HepG2 (cell line): ENCODE measurements around the gene PPP1R13L. TPM values are rescaled to one million over a fixed set of nuclear protein-coding genes. Genes with fewer than 3 reads are reported as not detected.

Source experiments
- ATAC-seq: fragments of 200-7000 bp; cut with Tn5 transposase; 3 replicates; pipeline ENCODE4 v1.9.1; 2020; ENCODE audit warnings: mild to moderate bottlenecking, moderate library complexity
- BruUV-seq: library from RNA; stranded (reverse); fragments of 400-500 nt; replicated peaks from 2 replicates; lab custom pipeline; 2021; lab: Mats Ljungman, UMichigan
- CTCF ChIA-PET: fragments of 300-600 bp; formaldehyde crosslinking; extraction: SDS; loops from one replicate; lab custom pipeline; 2021; ENCODE audit warnings: low total read pairs, inconsistent platforms, low intra/inter-chr PET ratio; lab: Yijun Ruan, JAX
- POLR2A ChIA-PET: fragments of 350-600 bp; sonication (Branson Sonifier 250); formaldehyde crosslinking; loops from one replicate; lab custom pipeline; 2020; ENCODE audit warnings: antibody characterized with exemption, inconsistent platforms; lab: Yijun Ruan, JAX
- DNase-seq: peaks from one replicate; pipeline ENCODE4 v3.0.0-alpha.2; 2015; ENCODE audit warnings: low spot score
- FAIRE-seq: peaks from 3 replicates; lab custom pipeline; 2011; peaks lifted over from hg19 to GRCh38; lab: Jason Lieb, UNC
- H2AFZ ChIP-seq: one replicate; pipeline ENCODE4 v1.6.1; 2011; ENCODE audit warnings: low read length, inconsistent platforms
- H3K27ac ChIP-seq: fragments of 300-600 bp; 3 replicates; pipeline ENCODE4 v1.8.0; 2011; ENCODE audit warnings: mixed run types, mild to moderate bottlenecking, mixed read lengths, low read length, inconsistent platforms; ENCODE audit not compliant: insufficient read depth; ENCODE audit errors: extremely low read length
- H3K27me3 ChIP-seq, 2 experiments: fragments of 200-600 bp in 1 of 2; 2 replicates in 1 of 2; 3 replicates in 1 of 2; pipeline versions ENCODE4 v1.6.0 to v1.8.0; 2011; ENCODE audit warnings: low read length in 2 of 2, mild to moderate bottlenecking in 2 of 2, moderate library complexity in 2 of 2, inconsistent platforms in 1 of 2; ENCODE audit not compliant: insufficient read depth in 2 of 2, control insufficient read depth in 1 of 2
- H3K36me3 ChIP-seq, 2 experiments: fragments of 200-600 bp in 1 of 2; replicated peaks in 1 of 2; 2 replicates in 1 of 2; 3 replicates in 1 of 2; pipeline versions ENCODE4 v1.5.1 to v1.8.0; 2011; ENCODE audit warnings: low read length in 2 of 2, inconsistent platforms in 1 of 2; ENCODE audit not compliant: insufficient read depth in 2 of 2, control insufficient read depth in 1 of 2
- H3K4me1 ChIP-seq: 2 replicates; pipeline ENCODE4 v1.5.1; 2012; ENCODE audit warnings: low read length, inconsistent platforms; ENCODE audit not compliant: insufficient read depth
- H3K4me2 ChIP-seq: 2 replicates; pipeline ENCODE4 v1.6.0; 2011; ENCODE audit warnings: low read depth, low read length, inconsistent platforms
- H3K4me3 ChIP-seq, 3 experiments: fragments of 200-600 bp in 1 of 3; sonication (generic), shearing (Covaris generic) in 1 of 3; replicated peaks in 1 of 3; 2 replicates each; pipeline ENCODE4 v1.5.1; 2011 to 2016; ENCODE audit warnings: low read length in 3 of 3, inconsistent platforms in 2 of 3, low read depth in 2 of 3, mild to moderate bottlenecking in 2 of 3, control low read depth in 1 of 3, mixed read lengths in 1 of 3; ENCODE audit not compliant: insufficient read depth in 1 of 3
- H3K79me2 ChIP-seq: one replicate; pipeline ENCODE4 v1.6.1; 2011; ENCODE audit warnings: low read length, inconsistent platforms; ENCODE audit not compliant: insufficient read depth
- H3K9ac ChIP-seq: 2 replicates; pipeline ENCODE4 v1.6.0; 2011; ENCODE audit warnings: mild to moderate bottlenecking, low read depth, low read length, inconsistent platforms; ENCODE audit not compliant: insufficient read depth
- H3K9me3 ChIP-seq: 2 replicates; pipeline ENCODE4 v1.5.1; 2012; ENCODE audit warnings: mild to moderate bottlenecking, low read length
- H4K20me1 ChIP-seq: 2 replicates; pipeline ENCODE4 v1.6.0; 2011; ENCODE audit warnings: inconsistent platforms, mild to moderate bottlenecking, low read length, moderate library complexity; ENCODE audit not compliant: insufficient read depth
- CENPX ChIP-seq: sonication (generic); formaldehyde crosslinking; IDR thresholded peaks from 2 replicates; pipeline ENCODE4 v1.9.0; 2021; ENCODE audit warnings: mild to moderate bottlenecking, missing genetic modification reagents, moderate library complexity
- ERF ChIP-seq: IDR thresholded peaks from 2 replicates; pipeline ENCODE4 v1.6.1; 2018; ENCODE audit warnings: missing biosample characterization, missing genetic modification reagents
- IKZF4 ChIP-seq: sonication (generic); formaldehyde crosslinking; IDR thresholded peaks from 2 replicates; pipeline ENCODE4 v1.5.1; 2020; ENCODE audit warnings: borderline replicate concordance, mild to moderate bottlenecking, low read depth, missing genetic modification reagents; ENCODE audit errors: not compliant biosample characterization
- NR2F2 ChIP-seq: IDR thresholded peaks from 2 replicates; pipeline ENCODE4 v1.6.1; 2012; ENCODE audit warnings: low read depth, inconsistent platforms, borderline replicate concordance
- SPEN ChIP-seq: sonication (generic); formaldehyde crosslinking; IDR thresholded peaks from 2 replicates; pipeline ENCODE4 v1.5.1; 2020; ENCODE audit warnings: low read depth, mild to moderate bottlenecking, missing genetic modification reagents
- TCF12 ChIP-seq, 2 experiments: fragments of 450-650 bp in 1 of 2; sonication (generic) in 1 of 2; formaldehyde crosslinking in 1 of 2; IDR thresholded peaks; 2 replicates each; pipeline versions ENCODE4 v1.6.1 to v1.8.0; 2017 to 2022; ENCODE audit warnings: antibody characterized with exemption in 1 of 2, mild to moderate bottlenecking in 1 of 2, missing genetic modification reagents in 1 of 2, moderate library complexity in 1 of 2
- ZNF121 ChIP-seq: sonication (generic); formaldehyde crosslinking; IDR thresholded peaks from 2 replicates; pipeline ENCODE4 v1.5.0; 2020; ENCODE audit warnings: mild to moderate bottlenecking, missing genetic modification reagents
- ZNF335 ChIP-seq: sonication (generic); formaldehyde crosslinking; IDR thresholded peaks from 2 replicates; pipeline ENCODE4 v1.4.0; 2020; ENCODE audit warnings: missing genetic modification reagents
- ZNF350 ChIP-seq: sonication (generic); formaldehyde crosslinking; IDR thresholded peaks from 2 replicates; pipeline ENCODE4 v1.4.0; 2020; ENCODE audit warnings: mild to moderate bottlenecking, low read depth, missing genetic modification reagents, borderline replicate concordance
- ZNF629 ChIP-seq: sonication (generic); formaldehyde crosslinking; conservative IDR thresholded peaks from 2 replicates; pipeline ENCODE4 v1.5.0; 2020; ENCODE audit warnings: missing genetic modification reagents
- WGBS: methylation state at CpG from one replicate; pipeline ENCODE4 v1.1.6; 2017; ENCODE audit warnings: low lambda C conversion rate; 5-methylcytosine and 5-hydroxymethylcytosine counted together
- in situ Hi-C: cut with HindIII; loops from 2 replicates; pipeline ENCODE4 v1.10.0; 2017; ENCODE audit warnings: low pct_unique_long_range_greater_than_20kb; ENCODE audit not compliant: extremely low pct_ligation_motif_present
- intact Hi-C: fragments of 100-400 bp; cut with micrococcal nuclease; formaldehyde crosslinking; loops from one replicate; pipeline ENCODE4 v1.10.0; 2022; ENCODE audit not compliant: unreplicated experiment
- polyA plus RNA-seq, 8 experiments: library from polyadenylated mRNA; depleted of rRNA in 3 of 8; stranded (reverse) in 7 of 8; unstranded in 1 of 8; fragments of >200 nt; fragmentation: Illumina TruSeq in 4 of 8; extraction: Trizol in 4 of 8; gene quantifications; 2 replicates each; pipeline versions ENCODE4 v1.2.1 to v1.2.3, GENCODE V29; 2011 to 2016; ENCODE audit warnings: low read depth in 4 of 8, missing spikeins in 1 of 8, mixed read lengths in 1 of 8; ENCODE audit not compliant: insufficient read depth in 1 of 8
- total RNA-seq, 5 experiments: library from RNA; depleted of rRNA; stranded (reverse); fragments of >200 nt; fragmentation: Illumina TruSeq; extraction: Trizol; gene quantifications; 2 replicates each; pipeline ENCODE4 v1.2.3, GENCODE V29; 2016; ENCODE audit warnings: low read depth in 1 of 5

The PPP1R13L gene
- total and polyA plus RNA-seq, 2 of the 13 experiments (the other 11 are each of a cell fraction or from before 2014, with no cell fraction given), result 1.3 to 6.6 TPM

DNA sequence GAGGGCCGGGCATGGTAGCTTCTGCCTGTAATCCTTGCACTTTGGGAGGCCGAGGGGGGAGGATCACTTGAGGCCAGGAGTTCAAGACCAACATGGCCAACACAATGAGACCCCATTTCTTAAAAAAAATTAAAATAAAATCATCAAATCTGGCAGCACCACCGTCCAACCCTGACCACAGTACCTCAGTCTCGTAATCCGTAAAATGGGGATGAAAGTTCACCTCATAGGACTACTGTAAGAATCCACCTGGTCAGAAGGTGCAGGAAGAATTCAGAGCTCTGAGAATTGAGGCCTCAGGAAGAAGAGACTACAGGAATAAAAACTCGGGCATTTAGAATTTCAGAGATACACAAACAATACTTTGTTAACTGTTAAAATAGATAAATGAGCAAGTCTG is 3.1 kb downstream of the PPP1R13L start:
- ChIA-PET CTCF (interaction anchor here (0.6 kb wide), 1 partner anchor 103 kb away, joined by 3 read pairs; no protein-coding TSS in a partner anchor), POLR2A (no interaction called here)
- TF ChIP-seq ZNF121 (CRISPR knock-in tag) (no peak), ZNF629 (CRISPR knock-in tag) (peak; percentile 58), IKZF4 (CRISPR knock-in tag) (no peak), ZNF335 (no peak), SPEN (no peak), ZNF350 (CRISPR knock-in tag) (no peak)
- no peaks in the 10 kb centered on the region for H4K20me1 ChIP-seq
- peaks cover 14% of the 10 kb centered on the region for H3K79me2 ChIP-seq
- H3K27ac ChIP-seq, result no peak overlapping the region
- H3K9me3 ChIP-seq, result no peaks in the 10 kb centered on the region
- peaks cover 18% of the 10 kb centered on the region for H3K4me1 ChIP-seq
- no peak overlapping the region for H3K4me3 ChIP-seq
- BruUV-seq, result no TSS peak
- intact Hi-C loops (no loop called here), in situ Hi-C loops (no loop called here)
- 92% methylated on average over 6 of the region's 6 CpGs for WGBS
- H3K36me3 ChIP-seq, result peaks cover 0 to 6% of the 10 kb centered on the region in 2 experiments; a peak in 1 of 5 replicates
- H3K9ac ChIP-seq, result no peak overlapping the region
- no peak for FAIRE-seq
- no peak overlapping the region for H2AFZ ChIP-seq
- H3K4me2 ChIP-seq, result no peak overlapping the region
- no peak for DNase-seq
- no peaks in the 10 kb centered on the region; a peak in 1 of 5 replicates for H3K27me3 ChIP-seq
- no peak for ATAC-seq

DNA sequence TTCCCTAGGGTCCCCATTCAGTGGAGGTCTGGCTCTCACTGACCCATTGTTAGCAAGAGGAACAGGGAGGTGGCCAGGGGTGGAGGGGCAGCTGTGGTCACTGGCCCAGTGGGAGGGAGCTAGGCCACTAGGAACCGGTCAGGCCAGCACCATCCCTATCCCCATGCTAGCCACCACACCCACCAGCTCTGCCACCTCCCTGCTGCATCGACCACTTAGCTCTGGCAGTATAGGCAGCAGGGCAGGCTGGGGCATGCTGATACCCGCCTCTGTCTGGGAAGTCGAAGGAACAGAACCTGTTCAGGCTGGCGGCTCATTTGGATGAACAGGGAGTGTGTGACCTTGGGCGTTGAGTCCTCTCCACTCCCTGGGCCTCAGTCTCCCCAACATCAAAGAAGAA is 4.7 kb downstream of the PPP1R13L start:
- peaks cover 0 to 6% of the 10 kb centered on the region in 2 experiments; a peak in 1 of 5 replicates for H3K36me3 ChIP-seq
- H4K20me1 ChIP-seq, result no peaks in the 10 kb centered on the region
- H3K4me1 ChIP-seq, result peaks cover 18% of the 10 kb centered on the region
- no peaks in the 10 kb centered on the region; a peak in 2 of 5 replicates for H3K27me3 ChIP-seq
- H3K9me3 ChIP-seq, result no peaks in the 10 kb centered on the region
- no peak for FAIRE-seq
- in situ Hi-C loops (no loop called here), intact Hi-C loops (no loop called here)
- H3K9ac ChIP-seq, result no peak overlapping the region
- no peak overlapping the region for H3K4me2 ChIP-seq
- no peak overlapping the region for H3K4me3 ChIP-seq
- H2AFZ ChIP-seq, result no peak overlapping the region
- POLR2A ChIA-PET, result no interaction called here
- TF ChIP-seq ERF (CRISPR knock-in tag) (no peak), TCF12 (IDR thresholded peaks at IDR 0.05) (no peak), TCF12 (CRISPR knock-in tag; IDR thresholded peaks at IDR 0.05) (no peak), CENPX (CRISPR knock-in tag) (no peak), NR2F2 (no peak)
- TF ChIP-seq, all 625 proteins: peak for 0
- 100% methylated on average over 5 of the region's 6 CpGs for WGBS
- peaks cover 11% of the 10 kb centered on the region for H3K79me2 ChIP-seq
- ATAC-seq (no peak), DNase-seq (no peak)
- BruUV-seq, result no TSS peak
- CTCF ChIA-PET, result no interaction called here
- no peak overlapping the region for H3K27ac ChIP-seq
